HG02588 (cell line): ENCODE results near the gene SLC27A5.
"Not testable (repeated sequence)": the region's sequence is repeated elsewhere in the genome, so short reads cannot be mapped to it uniquely, and the experiment has no call there.

ENCODE experiments used
- ATAC-seq: cut with Tn5 transposase; IDR thresholded peaks from one replicate; pipeline ENCODE4 v1.9.1; 2021; ENCODE audit warnings: mild to moderate bottlenecking, moderate library complexity; ENCODE audit not compliant: unreplicated experiment

SLC27A5 gene

DNA sequence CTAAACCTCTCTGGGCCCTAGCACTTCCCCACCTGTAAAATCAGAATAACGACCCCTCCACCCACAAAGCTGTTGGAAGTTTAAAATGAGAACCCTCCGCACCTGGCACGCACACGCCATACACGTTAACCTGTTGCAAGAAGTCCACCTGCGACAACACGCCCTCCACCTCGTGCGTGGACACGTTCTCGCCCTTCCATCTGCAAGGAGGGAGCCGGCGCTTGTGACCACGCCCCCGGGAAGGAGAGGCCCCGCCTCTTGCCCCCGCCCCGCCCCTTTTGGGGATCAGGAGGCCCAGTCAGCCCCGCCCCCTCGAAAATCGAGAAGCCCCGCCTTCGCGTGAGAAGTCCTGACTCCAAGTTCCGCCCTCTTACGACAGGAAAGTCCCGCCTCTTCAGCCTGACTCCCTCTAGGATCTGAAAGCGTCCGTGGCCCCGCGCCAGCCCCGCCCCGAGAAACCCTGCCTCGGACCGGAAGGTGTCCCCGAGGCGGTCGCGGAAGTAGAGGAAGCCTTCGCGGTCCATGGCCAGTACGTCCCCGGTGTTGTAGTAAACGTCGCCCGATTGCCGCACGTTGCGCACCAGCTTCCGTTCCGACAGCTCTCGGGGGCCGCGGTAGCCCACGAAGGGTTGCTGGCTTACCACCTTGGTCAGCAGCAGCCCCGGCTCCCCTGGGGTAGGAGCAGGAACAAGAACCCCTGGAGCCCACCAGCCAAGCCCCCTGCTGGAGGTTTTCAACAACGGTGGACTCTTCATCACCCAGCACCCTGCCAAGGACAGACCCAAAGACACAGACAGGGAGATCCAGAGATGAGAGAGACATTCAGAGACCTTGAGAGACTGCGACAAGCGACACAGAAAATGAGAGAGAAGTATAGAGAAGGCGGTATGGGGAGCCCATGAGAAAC is 12.5 kb downstream of the SLC27A5 start:
- peak; percentile 88 for ATAC-seq

GRCh38 chr19:58498316-58499020 is 13.3 kb downstream of the SLC27A5 start:
- ATAC-seq: no peak

DNA sequence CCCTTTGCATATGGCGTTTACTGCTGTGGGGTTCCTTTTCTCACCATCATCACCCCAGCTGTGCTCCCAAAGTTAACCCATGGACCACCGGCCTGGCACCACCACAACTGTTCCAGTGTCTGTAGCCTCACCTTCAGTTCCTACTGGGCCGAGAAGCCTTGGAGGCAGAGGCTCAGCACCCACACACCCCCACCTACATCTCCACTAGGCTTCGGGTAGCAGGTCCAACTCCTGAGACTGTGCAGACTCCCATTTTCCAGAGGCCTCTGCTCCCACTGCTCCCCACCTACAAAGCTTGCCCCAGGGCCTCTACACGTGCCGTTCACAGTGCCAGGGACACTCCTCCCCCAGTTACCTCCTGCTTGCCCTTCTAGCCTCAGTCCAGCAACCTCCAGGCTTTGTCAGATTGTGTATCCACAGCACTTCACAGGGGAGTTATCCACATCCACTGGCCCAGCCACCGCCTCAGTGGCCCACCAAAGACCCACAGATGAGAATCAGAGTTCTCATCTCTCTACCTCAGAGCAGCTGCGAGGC is 14.1 kb downstream of the SLC27A5 start:
- no peak for ATAC-seq

DNA sequence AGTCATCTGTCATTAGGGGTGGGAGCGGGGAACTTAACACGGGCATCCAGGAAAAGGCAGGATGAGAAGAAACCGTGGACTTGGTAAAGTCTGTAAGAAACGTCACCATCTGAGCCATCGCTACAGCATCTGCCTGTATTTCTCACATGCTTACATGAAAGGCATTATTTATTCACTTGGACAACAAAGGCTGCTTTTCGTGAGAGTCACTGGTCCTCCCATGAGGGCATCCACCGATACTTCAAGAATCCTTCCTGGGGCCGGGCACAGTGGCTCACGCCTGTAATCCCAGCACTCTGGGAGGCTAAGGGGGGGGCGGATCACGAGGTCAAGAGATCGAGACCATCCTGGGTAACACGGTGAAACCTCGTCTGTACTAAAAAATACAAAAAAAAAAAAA is 19.5 kb downstream of the SLC27A5 start:
- no peak for ATAC-seq

DNA sequence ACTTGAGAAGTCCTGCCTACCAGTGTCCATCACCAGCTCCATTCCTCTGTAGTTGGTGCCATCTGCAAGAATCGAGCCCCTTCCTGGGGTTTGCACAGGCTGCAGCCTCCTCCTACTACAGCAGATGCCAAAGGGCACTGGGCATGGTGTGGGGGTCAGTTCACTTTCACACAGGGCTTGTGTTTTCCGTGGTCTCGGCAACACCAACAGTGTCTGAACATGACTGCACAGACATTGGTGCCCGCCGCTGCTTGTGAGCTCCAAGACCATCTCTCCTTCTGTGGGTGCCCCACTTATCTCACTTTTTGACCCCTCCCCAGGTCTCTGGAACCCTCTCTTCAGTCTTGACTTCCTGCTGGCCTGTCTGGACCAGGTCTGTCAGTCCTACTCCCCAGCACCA is 20.4 kb downstream of the SLC27A5 start:
- ATAC-seq: no peak

DNA sequence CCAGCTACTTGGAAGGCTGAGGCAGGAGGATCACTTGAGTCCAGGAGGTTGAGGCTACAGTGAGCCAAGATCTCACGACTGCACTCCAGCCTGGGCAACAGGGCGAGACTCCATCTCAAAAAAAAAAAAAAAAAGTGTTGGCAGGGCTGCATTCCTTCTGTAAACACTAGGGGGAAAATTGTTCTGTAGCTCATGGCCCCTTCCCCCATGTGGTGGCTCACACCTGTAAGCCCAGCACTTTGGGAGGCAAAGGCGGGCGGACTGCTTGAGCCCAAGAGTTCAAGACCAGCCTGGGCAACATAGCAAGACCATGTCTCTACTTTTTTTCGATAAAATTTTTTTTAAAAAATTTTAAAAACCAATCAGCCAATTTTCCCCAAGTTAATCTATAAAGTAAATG is 27.4 kb downstream of the SLC27A5 start:
- ATAC-seq: not testable (repeated sequence)

- ATAC-seq: no peak
Measured at GRCh38 chr19:58483776-58484175, 28.0 kb downstream of the SLC27A5 start.

GRCh38 chr19:58482372-58482771 is 29.4 kb downstream of the SLC27A5 start:
- no peak for ATAC-seq

- ATAC-seq: no peak
Measured at GRCh38 chr19:58480831-58481230, 31.0 kb downstream of the SLC27A5 start.

- no peak for ATAC-seq
Measured at GRCh38 chr19:58480481-58480830, 31.3 kb downstream of the SLC27A5 start.

DNA sequence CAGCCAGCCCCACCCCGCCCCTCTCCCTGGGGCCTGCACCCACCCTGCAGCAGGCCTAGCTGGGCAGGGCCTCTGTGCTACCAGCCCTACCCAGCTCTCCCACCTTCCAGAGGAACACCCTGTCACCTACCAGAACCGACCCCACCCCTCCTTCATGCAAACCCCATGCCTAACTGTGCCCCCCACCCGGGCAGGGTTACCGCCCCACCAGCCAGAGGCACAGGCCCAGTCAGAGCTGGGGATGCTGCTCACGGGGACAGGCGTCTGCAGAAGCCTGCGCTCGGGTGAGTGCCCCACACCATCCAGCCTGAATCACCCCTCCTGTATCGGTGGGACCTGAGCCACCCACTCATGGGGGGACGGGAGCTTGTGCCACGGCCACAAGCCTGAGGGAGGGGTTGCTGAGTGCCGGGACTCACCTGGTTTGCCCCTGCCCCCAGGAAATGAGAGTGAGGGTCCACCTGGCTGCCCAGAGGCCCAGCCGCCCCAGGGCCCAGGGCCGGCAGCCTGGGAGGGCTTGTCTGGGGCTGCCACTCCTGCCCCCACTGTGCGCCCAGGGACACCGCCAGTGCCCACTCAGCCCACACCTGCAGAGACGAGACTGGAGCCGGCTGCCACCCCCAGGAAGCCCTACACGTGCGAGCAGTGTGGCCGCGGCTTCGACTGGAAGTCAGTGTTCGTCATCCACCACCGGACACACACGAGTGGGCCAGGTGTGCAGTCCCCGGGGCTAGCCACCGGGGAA is 31.9 kb downstream of the SLC27A5 start:
- no peak for ATAC-seq

DNA sequence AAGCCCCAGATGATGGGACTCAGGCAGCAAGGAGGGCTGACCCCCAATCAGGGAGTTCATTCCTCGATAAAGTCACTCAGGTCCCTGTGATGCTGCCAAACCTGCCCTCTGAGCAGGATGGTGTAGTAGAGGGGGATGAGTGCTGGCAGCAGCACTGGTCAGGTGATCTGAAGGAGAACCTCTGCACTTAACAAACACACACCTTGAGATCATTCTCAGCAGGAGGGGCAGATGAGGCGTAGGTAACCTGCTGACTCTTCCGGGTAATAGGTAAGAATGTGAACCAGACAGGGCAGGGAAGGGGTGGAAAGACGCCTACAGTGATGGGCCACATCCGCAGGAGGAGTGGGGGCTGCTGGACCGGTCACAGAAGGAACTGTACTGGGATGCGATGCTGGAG is 32.5 kb downstream of the SLC27A5 start:
- no peak for ATAC-seq

- ATAC-seq: no peak
Measured at GRCh38 chr19:58477871-58478270, 33.9 kb downstream of the SLC27A5 start.

- no peak for ATAC-seq
Measured at GRCh38 chr19:58477130-58477529, 34.7 kb downstream of the SLC27A5 start.

DNA sequence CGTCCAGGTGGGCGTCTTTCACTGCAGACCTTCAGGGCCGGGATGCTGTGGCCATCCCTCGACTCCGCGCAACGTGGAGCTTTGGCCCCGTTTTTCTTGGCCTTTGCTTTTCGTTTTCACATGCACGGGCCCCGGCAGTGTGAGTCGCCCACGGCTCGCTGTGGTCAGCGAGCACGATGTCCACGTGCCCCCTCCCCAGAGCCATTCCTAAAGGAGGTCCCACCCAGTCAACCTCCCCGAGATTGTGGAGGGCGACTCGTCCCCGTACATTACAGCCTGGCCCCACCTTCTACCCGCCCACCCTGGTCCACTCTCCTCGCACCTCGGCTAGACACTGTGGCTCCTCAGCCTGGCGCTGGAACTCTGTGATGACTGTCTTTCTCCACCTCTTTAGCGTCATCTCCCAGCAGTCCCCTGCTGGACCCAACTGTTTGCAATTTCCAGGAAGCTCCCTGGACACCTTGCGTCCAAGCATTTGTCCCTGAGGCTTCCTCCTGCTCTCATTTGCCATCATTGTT is 35.2 kb downstream of the SLC27A5 start:
- ATAC-seq: no peak

- ATAC-seq: peak; percentile 79
Measured at GRCh38 chr19:58475714-58476497, 35.9 kb downstream of the SLC27A5 start, which contains the start of gene ZNF446. Gene ZNF446 (plus strand): TSS chr19:58476352. CDS start chr19:58477219, 867 bp downstream.

DNA sequence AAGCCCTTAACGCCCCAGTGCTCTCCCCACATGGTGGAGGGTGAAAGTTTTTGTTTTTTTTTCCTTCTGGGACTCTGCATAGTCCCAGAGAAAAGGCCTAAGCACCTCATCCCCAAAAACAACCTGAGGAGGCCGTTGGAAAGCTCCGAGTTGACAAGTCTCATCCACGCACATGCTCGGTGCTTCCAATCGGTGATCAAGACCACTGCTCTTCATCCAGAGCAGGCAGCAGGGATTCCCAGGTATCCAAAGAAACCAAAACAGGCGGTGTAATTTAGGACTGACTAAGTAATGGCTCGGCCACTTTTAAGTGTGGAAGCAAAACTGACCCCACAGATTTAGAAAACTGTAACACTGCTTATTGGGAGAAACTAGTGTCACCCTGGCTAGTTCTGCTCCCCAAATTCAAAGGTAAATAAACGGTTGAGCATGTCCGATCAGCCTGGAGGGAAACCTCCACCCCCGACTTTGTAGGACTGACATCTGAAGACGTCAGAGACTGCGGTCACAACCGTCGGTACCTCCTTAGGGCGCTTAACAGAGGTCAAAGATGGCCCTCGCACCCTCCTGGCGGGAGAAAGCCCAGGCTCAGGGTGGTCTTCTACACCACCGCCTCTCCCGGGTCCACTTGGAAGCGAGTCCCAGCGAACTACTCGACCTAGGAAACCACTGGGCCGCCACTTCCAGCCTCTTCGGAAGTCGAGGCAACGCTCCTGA is 36.6 kb downstream of the SLC27A5 start:
- ATAC-seq: peak; percentile 5

- ATAC-seq: no peak
Measured at GRCh38 chr19:58474291-58474996, 37.3 kb downstream of the SLC27A5 start.

DNA sequence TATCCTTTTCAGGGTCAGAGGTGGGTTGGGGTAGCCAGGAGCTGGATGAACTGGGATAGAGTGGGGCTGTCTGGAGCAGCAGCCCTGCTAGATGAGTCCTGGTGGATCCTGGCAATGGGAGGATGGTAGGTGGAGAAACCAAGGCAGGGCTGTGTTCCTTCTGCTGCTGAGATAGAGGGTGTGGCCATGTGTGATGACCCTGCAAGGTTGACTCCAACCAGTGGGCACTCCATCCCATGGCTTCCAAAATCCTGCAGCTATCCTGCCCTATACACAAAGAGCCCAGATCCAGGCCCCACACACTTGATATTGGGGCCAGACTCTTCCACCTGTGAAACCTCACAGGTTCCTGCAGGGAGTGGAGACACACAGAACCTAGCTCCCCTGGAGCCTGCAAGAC is 38.0 kb downstream of the SLC27A5 start:
- ATAC-seq: no peak
